Glutamatergic neuron (in vitro differentiated cells): ENCODE data around the gene NCAM1. TPM values are rescaled to one million over a fixed set of nuclear protein-coding genes. Genes with fewer than 3 reads are reported as not detected.

Experiments
- DNase-seq: peaks from one replicate; pipeline ENCODE4 v3.0.0; 2022
- H3K27ac Mint-ChIP-seq: one replicate; pipeline ENCODE4 v1.8.0; 2020; ENCODE audit warnings: mild to moderate bottlenecking, mixed read lengths, inconsistent platforms; ENCODE audit not compliant: unreplicated experiment
- H3K27me3 Mint-ChIP-seq: one replicate; pipeline ENCODE4 v1.8.0; 2020; ENCODE audit warnings: mild to moderate bottlenecking, moderate library complexity, mixed read lengths, inconsistent platforms; ENCODE audit not compliant: unreplicated experiment
- H3K36me3 Mint-ChIP-seq: one replicate; pipeline ENCODE4 v1.8.0; 2020; ENCODE audit warnings: mild to moderate bottlenecking, mixed read lengths, inconsistent platforms; ENCODE audit not compliant: unreplicated experiment
- H3K4me1 Mint-ChIP-seq: one replicate; pipeline ENCODE4 v1.8.0; 2020; ENCODE audit warnings: mild to moderate bottlenecking, low read depth, mixed read lengths, inconsistent platforms; ENCODE audit not compliant: unreplicated experiment
- H3K4me3 Mint-ChIP-seq: one replicate; pipeline ENCODE4 v1.8.0; 2020; ENCODE audit warnings: mild to moderate bottlenecking, mixed read lengths, inconsistent platforms; ENCODE audit not compliant: unreplicated experiment
- H3K9me3 Mint-ChIP-seq: one replicate; pipeline ENCODE4 v1.8.0; 2020; ENCODE audit warnings: mild to moderate bottlenecking, moderate library complexity, mixed read lengths, inconsistent platforms; ENCODE audit not compliant: unreplicated experiment
- total RNA-seq: library from RNA; stranded (reverse); fragmentation: NEBNext Ultra II Directional; extraction: Animal tissue kit (Norgen Biotek cat#: 25700); gene quantifications from one replicate; pipeline ENCODE4 v1.2.1, GENCODE V29; 2021; ENCODE audit not compliant: unreplicated experiment
- TF ChIP-seq, protein P1 (sequence below): fragments of 200-600 bp; sonication (generic); IDR thresholded peaks from one replicate; pipeline ENCODE4 v1.5.0; 2021; ENCODE audit not compliant: partially characterized antibody, unreplicated experiment

The NCAM1 gene
- total RNA-seq, 1 donor from 2014 or later, result 819 TPM

DNA sequence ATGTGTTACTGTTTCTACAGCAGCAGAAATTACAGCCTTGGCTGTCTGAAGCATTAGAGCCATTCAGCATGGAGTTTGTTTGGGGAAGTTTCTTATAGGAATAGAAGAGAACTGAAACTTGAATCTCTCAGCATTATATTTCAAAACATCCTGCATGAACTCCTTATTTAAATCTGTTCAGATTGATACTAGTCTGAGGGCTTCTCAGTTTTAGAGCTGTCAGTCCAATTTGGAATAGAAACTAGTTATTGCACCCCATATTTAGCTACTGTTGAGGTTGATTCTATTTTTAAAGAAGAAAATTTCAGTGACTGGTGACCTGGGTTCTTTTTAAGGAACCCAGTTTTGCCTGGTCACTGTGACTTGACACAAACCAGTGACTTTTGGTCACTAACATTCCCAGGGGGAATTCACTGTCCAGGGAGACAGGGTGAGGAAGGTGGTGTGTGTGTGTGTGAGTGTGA is 227.2 kb downstream of the NCAM1 start:
- Mint-ChIP-seq H3K36me3 (peaks cover 7% of the 10 kb centered on the region), H3K4me1 (peaks cover 52% of the 10 kb centered on the region), H3K27me3 (peaks cover 14% of the 10 kb centered on the region), H3K9me3 (peaks cover 9% of the 10 kb centered on the region), H3K27ac (no peak overlapping the region), H3K4me3 (no peak overlapping the region)
- TF ChIP-seq, protein P1, sequence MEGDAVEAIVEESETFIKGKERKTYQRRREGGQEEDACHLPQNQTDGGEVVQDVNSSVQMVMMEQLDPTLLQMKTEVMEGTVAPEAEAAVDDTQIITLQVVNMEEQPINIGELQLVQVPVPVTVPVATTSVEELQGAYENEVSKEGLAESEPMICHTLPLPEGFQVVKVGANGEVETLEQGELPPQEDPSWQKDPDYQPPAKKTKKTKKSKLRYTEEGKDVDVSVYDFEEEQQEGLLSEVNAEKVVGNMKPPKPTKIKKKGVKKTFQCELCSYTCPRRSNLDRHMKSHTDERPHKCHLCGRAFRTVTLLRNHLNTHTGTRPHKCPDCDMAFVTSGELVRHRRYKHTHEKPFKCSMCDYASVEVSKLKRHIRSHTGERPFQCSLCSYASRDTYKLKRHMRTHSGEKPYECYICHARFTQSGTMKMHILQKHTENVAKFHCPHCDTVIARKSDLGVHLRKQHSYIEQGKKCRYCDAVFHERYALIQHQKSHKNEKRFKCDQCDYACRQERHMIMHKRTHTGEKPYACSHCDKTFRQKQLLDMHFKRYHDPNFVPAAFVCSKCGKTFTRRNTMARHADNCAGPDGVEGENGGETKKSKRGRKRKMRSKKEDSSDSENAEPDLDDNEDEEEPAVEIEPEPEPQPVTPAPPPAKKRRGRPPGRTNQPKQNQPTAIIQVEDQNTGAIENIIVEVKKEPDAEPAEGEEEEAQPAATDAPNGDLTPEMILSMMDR, result no peak
- DNase-seq, result no peak

DNA sequence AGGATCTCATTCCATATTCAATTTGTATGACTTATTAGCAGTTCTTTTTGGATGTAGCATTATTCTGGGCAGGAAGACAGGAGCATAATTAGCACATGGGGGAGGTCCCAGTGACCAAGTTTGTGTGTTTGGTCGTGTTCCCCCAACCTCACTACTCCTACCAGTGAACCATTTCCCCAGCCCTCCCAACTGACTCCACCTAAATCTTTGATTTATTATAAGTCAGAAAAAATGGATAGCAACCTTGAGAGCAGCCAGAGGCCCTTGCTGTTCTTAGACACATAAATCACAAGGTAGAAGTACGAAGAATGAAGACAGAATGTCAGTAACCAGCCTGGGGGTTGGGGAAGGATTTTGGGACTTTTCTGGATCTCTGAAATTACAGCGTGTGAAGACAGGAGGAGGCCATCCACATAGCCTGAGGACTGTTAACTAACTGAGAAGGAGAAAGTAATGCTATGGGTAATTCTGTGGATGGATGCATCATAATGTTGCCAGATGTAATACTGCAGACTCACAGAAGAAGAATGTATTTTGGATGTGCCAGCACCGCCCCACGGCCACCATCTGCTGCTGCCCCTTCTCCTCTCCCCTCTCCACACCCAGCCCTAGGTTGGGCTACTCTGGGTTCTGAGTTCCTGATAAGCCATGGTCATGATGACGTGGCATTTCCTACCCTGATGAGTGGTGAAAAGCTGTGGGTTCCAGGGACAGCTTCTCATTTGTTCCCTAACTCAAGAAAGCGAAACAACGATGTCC is 228.9 kb downstream of the NCAM1 start:
- Mint-ChIP-seq H3K4me1 (peaks cover 58% of the 10 kb centered on the region), H3K9me3 (peaks cover 12% of the 10 kb centered on the region), H3K4me3 (no peak overlapping the region), H3K27me3 (peaks cover 13% of the 10 kb centered on the region), H3K36me3 (peaks cover 4% of the 10 kb centered on the region), H3K27ac (no peak overlapping the region)
- DNase-seq, result no peak
- TF ChIP-seq, protein P1, result no peak

DNA sequence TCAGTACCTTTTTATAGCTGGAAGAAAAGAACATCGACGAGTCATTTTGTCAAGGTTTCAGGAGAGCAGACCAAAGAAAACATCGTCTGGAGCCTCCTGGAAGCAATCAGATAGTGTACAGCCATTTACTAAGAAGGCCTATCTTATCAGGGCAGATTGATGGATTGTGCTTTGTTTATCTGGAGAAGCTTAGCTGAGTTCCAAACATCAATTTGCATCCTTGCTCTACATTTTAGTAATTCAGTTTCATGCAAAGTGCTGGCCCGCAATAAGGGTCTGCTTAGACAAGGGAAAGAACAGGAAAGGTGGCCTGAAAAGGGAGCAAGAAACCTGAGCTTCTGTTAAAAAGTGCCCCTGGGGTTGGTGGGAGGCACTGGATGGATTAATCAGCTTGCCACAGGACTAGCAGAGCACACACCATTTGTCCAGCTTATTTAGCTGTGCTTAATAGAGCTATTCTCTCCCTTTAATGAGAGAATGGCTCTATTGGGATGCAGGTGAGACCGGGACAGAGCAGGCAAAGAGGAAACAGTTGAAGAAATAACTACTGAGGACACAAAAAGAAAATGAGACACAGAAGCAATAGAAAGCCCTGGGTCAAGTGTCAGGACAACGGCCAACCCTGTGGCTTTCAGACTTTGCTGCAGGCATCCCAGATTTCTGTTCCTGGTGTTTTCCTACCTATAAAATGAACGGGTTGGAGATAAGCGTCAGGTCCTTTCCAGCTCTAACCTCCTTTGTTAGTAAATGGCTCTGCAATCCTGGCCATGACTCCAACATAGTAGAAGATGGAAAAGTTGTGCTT is 231.1 kb downstream of the NCAM1 start:
- no peaks in the 10 kb centered on the region for H3K36me3 Mint-ChIP-seq
- peaks cover 14% of the 10 kb centered on the region for H3K9me3 Mint-ChIP-seq
- DNase-seq, result no peak
- peaks cover 10% of the 10 kb centered on the region for H3K27me3 Mint-ChIP-seq
- peak overlapping the region; percentile 60 for H3K4me3 Mint-ChIP-seq
- peaks cover 56% of the 10 kb centered on the region for H3K4me1 Mint-ChIP-seq
- TF ChIP-seq, protein P1, result no peak
- peak overlapping the region; percentile 18 for H3K27ac Mint-ChIP-seq

GRCh38 chr11:113193016-113193415 is 231.8 kb downstream of the NCAM1 start:
- DNase-seq, result no peak
- peaks cover 8% of the 10 kb centered on the region for H3K27me3 Mint-ChIP-seq
- H3K36me3 Mint-ChIP-seq, result no peaks in the 10 kb centered on the region
- peaks cover 61% of the 10 kb centered on the region for H3K4me1 Mint-ChIP-seq
- peaks cover 14% of the 10 kb centered on the region for H3K9me3 Mint-ChIP-seq
- no peak overlapping the region for H3K4me3 Mint-ChIP-seq
- H3K27ac Mint-ChIP-seq, result no peak overlapping the region
- TF ChIP-seq, protein P1, result no peak
